NT2/D1 (cell line): Measurements from ENCODE around the gene PPIL3.
A peak's percentile ranks its signal among the peaks of the same experiment; 100 is the strongest.
"Not testable (repeated sequence)": the region's sequence is repeated elsewhere in the genome, so short reads cannot be mapped to it uniquely, and the experiment has no call there.

Experiments
- DNase-seq: peaks from one replicate; pipeline ENCODE4 v3.0.0-alpha.2; 2011; ENCODE audit warnings: low read depth, low spot score
- H3K27me3 ChIP-seq: 2 replicates; pipeline ENCODE4 v1.6.0; 2011; ENCODE audit warnings: mild to moderate bottlenecking; ENCODE audit not compliant: insufficient read length, insufficient read depth
- H3K36me3 ChIP-seq: 2 replicates; pipeline ENCODE4 v1.6.1; 2011; ENCODE audit warnings: mild to moderate bottlenecking, low read length, mixed read lengths; ENCODE audit not compliant: insufficient read depth, insufficient read length
- H3K4me1 ChIP-seq: 2 replicates; pipeline ENCODE4 v1.5.1; 2011; ENCODE audit not compliant: insufficient read depth, insufficient read length
- H3K4me3 ChIP-seq: 2 replicates; pipeline ENCODE4 v1.5.1; 2011; ENCODE audit warnings: low read depth; ENCODE audit not compliant: insufficient read length
- H3K9ac ChIP-seq: 2 replicates; pipeline ENCODE4 v1.6.0; 2011; ENCODE audit warnings: low read depth; ENCODE audit not compliant: insufficient read length
- H3K9me3 ChIP-seq: 2 replicates; pipeline ENCODE4 v1.5.1; 2011; ENCODE audit warnings: mild to moderate bottlenecking, low read length; ENCODE audit not compliant: insufficient read depth
- SUZ12 ChIP-seq: IDR thresholded peaks from 2 replicates; pipeline ENCODE4 v1.6.1; 2011; ENCODE audit not compliant: insufficient read length, insufficient read depth; ENCODE audit errors: extremely low read depth
- YY1 ChIP-seq: IDR thresholded peaks from 2 replicates; pipeline ENCODE4 v1.6.1; 2011; ENCODE audit not compliant: insufficient read length, insufficient read depth
- ZNF274 ChIP-seq: IDR thresholded peaks from 2 replicates; pipeline ENCODE4 v1.6.1; 2011; ENCODE audit warnings: mild to moderate bottlenecking, low read depth, low read length

PPIL3 gene

DNA sequence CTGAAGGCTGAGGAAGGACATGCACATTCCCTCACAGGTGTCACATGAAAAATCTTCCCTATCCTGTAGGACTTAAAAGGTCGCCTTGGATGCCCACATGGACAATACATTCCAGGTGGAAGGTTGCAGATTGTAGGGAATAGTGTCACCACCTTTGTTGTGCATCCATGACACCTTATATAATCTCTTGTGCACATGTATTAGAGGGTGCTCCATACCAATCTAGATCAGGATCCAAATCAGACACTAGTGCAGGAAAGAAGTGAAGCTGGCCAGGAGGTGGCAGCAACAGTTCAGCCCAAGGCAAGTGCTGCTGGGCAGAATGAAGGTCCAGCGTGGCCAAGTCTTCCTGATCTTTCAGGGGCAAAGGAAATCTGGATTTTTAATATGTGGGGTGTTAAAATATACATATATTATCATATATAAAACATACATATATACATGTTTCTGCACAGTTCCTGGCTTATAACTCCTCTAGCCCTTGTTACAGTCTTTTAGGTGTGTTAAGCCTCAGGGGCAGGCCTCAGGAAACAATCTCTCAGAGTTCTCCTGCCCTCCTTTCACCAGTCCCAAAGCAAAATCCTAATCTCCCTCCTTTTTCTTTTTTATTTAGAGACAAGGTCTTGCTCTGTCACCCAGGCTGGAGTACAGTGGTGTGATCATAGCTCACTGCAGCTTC lies 16.9 kb upstream of the PPIL3 start:
- no peaks in the 10 kb centered on the region for H3K9me3 ChIP-seq
- no peak overlapping the region for H3K9ac ChIP-seq
- no peaks in the 10 kb centered on the region for H3K27me3 ChIP-seq
- H3K4me3 ChIP-seq: no peak overlapping the region
- H3K36me3 ChIP-seq: peaks cover 77% of the 10 kb centered on the region
- no peaks in the 10 kb centered on the region for H3K4me1 ChIP-seq
- TF ChIP-seq YY1 (no peak), ZNF274 (no peak), SUZ12 (no peak)
- peak; percentile 51 for DNase-seq

DNA sequence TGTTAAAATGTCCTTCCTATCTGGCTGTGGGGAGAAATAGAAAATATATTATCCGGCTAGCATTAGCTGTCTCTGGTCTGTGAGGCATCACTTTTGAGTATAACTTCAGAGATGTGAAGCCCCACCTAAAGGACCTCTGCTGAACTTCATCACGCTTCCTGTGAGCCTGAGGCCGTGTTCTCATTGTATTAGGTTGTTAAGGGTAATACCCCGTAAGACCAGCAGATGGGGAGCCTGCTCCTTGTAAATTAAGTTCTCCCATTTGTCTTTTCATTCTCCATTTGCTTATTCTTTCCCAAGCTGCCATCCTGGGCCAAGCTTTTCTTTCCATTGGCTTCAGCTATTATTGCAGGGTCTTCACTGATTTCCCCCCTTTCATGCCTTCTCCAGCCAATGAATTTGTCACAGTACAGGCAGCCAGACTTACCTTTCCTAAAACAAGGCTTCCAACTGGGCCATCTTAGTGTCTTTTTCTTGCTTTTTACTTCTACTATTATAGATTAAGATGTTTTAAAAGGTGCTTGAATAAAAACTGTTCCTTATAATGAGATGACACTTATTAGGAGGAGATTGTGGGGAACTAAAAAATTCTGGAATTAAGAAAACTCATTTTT lies 12.7 kb upstream of the PPIL3 start:
- no peak overlapping the region for H3K9ac ChIP-seq
- peak; percentile 88 for DNase-seq
- H3K4me3 ChIP-seq: no peak overlapping the region
- no peaks in the 10 kb centered on the region for H3K27me3 ChIP-seq
- no peaks in the 10 kb centered on the region for H3K9me3 ChIP-seq
- H3K4me1 ChIP-seq: no peaks in the 10 kb centered on the region
- TF ChIP-seq YY1 (no peak), ZNF274 (no peak), SUZ12 (no peak)
- peaks cover 84% of the 10 kb centered on the region for H3K36me3 ChIP-seq

DNA sequence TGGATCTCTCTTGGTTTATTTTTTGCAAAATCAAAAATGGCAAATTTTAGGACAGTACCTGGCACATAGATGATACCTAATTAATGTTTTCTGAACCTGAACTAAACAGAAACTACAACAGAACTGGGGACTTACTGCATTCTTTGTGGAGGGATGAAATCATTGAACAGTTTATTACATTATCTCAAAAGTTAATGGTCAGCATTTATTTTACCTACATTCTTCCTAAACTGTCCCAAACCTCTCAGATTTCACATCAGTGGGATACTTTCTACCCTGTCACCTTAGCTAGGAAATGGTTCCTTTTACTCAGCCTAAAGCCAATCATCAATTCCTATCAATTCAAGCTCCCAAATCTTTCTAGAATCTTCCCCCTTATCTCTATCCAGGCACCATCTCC lies 10.6 kb upstream of the PPIL3 start:
- Histone ChIP-seq H3K4me3 (no peak overlapping the region), H3K27me3 (no peaks in the 10 kb centered on the region), H3K36me3 (peaks cover 86% of the 10 kb centered on the region), H3K9ac (no peak overlapping the region), H3K9me3 (no peaks in the 10 kb centered on the region), H3K4me1 (no peaks in the 10 kb centered on the region)
- TF ChIP-seq SUZ12 (no peak), ZNF274 (no peak), YY1 (no peak)
- no peak for DNase-seq

DNA sequence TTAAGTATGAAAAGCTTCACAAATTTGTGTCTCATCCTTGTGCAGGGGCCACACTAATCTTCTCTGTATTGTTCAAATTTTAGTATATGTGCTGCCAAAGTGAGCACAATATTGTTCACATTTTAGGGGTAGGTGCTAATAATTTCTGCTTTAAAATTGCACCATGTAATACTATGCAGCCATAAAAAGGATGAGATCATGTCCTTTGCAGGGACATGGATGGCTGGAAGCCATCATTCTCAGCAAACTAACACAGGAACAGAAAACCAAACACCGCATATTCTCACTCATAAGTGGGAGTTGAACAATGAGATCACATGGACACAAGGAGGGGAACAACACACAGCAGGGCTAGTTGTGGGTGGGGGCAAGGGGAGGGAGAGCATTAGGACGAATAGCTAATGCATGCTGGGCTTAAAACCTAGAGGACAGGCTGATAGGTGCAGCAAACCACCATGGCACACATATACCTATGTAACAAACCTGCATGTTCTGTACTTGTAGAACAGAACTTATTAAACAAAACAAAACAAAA lies 7.1 kb downstream of the PPIL3 start:
- H3K9ac ChIP-seq, DNase-seq, H3K4me3 ChIP-seq, H3K9me3 ChIP-seq, H3K4me1 ChIP-seq, H3K27me3 ChIP-seq: not testable (repeated sequence)
- H3K36me3 ChIP-seq: peaks cover 68% of the 10 kb centered on the region

DNA sequence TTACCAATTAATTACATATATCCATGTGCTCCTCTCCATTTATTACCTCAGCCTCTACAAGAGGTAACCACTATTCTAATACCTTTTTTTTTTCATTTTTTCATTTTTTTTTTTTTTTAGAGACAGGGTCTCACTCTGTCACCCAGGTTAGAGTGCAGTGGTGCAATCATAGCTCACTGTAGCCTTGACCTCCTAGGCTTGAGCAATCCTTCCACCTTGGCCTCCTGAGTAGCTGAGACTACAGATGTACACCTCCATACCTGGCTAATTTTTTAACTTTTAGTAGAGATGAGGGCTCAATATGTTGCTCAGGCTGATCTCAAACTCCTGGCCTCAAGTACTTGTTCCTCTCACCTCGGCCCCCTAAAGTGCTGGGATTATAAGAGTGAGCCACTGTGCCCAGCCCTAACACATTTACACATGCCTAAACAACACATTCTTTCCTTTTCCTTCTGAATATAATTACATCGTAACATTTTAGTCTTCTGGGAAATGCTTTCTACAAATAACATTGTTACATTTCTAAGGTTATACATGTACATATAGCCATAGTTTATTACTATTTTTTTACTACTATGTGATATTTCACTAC lies 10.5 kb downstream of the PPIL3 start:
- H3K4me1 ChIP-seq: no peaks in the 10 kb centered on the region
- no peak overlapping the region for H3K4me3 ChIP-seq
- H3K9me3 ChIP-seq: no peaks in the 10 kb centered on the region
- TF ChIP-seq YY1: no peak
- no peak for TF ChIP-seq ZNF274
- no peak for TF ChIP-seq SUZ12
- no peak overlapping the region for H3K9ac ChIP-seq
- peaks cover 65% of the 10 kb centered on the region for H3K36me3 ChIP-seq
- DNase-seq: no peak
- no peaks in the 10 kb centered on the region for H3K27me3 ChIP-seq

DNA sequence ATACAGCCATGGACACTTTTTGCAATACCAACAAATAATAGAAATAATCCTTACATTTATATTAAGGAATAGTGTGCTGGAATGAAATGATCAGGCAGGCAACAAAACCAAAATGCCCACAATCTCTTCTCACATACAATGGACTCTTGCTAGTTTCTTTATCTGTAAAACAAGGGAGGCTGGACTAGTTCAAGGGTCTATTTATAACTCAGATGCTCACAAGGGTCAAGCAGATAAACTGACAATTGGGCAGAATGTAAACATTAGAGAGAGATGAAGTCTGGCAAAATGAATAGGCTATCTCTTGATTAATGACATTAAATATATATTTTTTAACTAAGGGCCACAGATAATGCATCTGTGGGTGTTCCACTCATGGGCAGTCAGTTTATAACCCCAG lies 11.4 kb downstream of the PPIL3 start:
- no peaks in the 10 kb centered on the region for H3K9me3 ChIP-seq
- H3K4me1 ChIP-seq: no peaks in the 10 kb centered on the region
- TF ChIP-seq SUZ12: no peak
- TF ChIP-seq YY1: no peak
- TF ChIP-seq ZNF274: no peak
- H3K4me3 ChIP-seq: no peak overlapping the region
- DNase-seq: no peak
- no peak overlapping the region for H3K9ac ChIP-seq
- H3K27me3 ChIP-seq: no peaks in the 10 kb centered on the region
- H3K36me3 ChIP-seq: peaks cover 69% of the 10 kb centered on the region

DNA sequence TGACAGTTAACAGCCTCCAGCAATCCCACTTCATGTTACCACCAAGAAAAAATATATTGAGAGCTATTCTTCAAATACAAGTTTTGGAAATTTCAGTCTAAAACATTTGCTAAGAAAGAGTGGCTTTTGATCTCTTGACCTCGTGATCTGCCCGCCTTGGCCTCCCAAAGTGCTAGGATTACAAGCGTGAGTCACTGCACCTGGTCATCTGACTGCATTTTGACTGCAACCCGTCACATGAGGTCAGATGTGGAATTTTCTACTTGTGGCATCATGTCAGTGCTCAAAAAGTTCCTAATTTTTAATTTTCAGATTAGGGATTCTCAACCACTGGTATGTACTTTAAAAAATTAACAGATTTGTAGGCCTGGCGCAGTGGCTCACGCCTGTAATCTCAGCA lies 15.3 kb downstream of the PPIL3 start:
- no peak for TF ChIP-seq YY1
- no peak for TF ChIP-seq ZNF274
- no peak for TF ChIP-seq SUZ12
- DNase-seq: no peak
- Histone ChIP-seq H3K9me3 (no peaks in the 10 kb centered on the region), H3K9ac (no peak overlapping the region), H3K4me3 (no peak overlapping the region), H3K27me3 (no peaks in the 10 kb centered on the region), H3K4me1 (no peaks in the 10 kb centered on the region), H3K36me3 (peaks cover 55% of the 10 kb centered on the region)

DNA sequence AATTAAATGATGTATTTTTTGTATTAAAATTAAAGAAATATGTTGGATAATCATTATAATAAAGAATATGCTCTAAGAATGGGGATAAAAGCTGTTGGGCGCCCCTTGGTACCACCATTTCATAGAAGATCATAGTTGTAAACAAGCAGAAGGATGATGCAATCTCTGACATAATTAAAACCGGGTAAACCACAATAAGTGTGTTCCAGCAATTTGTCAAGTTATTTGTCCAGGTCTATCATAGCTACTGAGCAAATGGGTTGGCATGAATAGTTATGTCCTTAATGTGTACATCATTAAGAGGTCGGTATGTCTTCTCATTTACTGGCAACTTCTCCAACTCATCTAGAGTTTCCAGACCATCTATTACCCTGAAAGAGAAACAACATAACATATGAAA lies 17.7 kb downstream of the PPIL3 start:
- Histone ChIP-seq H3K9me3 (no peaks in the 10 kb centered on the region), H3K9ac (no peak overlapping the region), H3K4me3 (no peak overlapping the region), H3K36me3 (peaks cover 40% of the 10 kb centered on the region), H3K27me3 (no peaks in the 10 kb centered on the region), H3K4me1 (no peaks in the 10 kb centered on the region)
- no peak for DNase-seq
- no peak for TF ChIP-seq SUZ12
- TF ChIP-seq YY1: no peak
- TF ChIP-seq ZNF274: no peak
